Measurements from ENCODE around the gene UBE2V1.
"Not testable (repeated sequence)": the region's sequence is repeated elsewhere in the genome, so short reads cannot be mapped to it uniquely, and the experiment has no call there.

The UBE2V1 gene

GRCh38 chr20:50112512-50113419 is at the start of gene UBE2V1:
UBE2V1 (minus strand) TSS chr20:50113150; CDS start chr20:50113128, 22 bp downstream.
- peak; percentile 79 to 83 for DNase-seq (ENCODE audit: low read depth in 2 of 2)

DNA sequence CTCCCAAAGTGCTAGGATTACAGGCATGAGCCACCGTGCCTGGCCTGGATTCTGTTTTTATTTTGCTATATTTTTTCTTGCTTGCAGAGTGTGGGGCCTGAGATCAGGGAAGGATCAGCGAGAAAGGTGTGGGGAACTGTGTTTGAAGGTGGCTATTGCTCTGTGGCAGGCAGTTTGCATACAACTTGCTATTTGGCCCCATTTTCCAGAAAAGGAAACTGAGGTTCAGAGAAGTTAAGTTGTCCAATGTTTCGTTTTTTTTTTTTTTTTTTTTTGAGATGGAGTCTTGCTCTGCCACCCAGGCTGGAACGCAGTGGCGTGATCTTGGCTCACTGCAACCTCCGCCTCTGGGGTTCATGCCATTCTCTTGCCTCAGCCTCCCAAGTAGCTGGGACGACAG is 48.5 kb upstream of the UBE2V1 start:
- not testable (repeated sequence) for DNase-seq (ENCODE audit: low read depth in 2 of 2)

DNA sequence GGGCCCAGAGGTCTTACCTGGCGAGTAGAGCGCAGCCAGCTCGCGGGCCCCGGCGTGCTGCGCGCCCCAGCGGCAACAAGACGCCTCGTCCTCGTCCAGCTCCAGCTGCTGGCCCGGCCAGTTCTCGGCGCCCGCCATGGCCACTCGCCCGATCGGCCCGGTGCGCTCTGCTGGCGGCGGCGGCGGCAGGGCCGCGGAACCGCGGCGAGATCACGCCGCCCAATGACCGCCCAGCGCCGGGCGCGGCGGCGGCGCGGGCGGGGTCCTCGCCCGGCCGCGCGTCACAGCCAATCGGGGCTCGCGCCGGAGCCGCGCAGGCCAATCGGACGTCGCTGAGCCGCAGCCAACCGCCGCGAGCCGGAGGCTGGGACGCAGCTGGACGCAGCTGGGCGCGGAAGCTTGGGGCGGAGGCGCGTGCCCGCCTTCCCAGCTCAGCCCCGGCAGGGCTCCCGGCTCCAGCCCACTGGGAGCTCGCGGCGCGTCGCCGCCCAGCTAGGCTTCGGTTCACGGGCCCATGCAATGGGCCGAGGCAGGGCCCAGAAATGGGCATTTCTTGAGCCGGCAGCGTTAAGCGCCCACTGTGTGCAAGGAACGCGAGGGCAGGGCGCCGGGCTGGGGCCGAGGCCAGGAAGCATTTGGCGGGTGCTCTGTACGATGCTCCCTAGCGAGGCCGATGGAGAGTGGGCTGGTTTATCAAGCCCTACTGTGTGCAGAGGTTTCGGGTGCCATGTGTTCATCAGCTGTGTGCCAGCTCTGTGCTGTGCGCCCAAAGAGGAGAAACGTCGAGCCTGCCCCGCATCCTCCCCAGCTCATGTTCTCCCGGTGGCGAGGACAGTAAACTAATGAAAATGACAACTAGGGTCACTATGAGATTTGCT is 40.8 kb upstream of the UBE2V1 start, which contains the start of gene PEDS1:
TSS of gene PEDS1 (minus strand) at position 224 of the 878 bp plus-strand sequence. CDS start at position 138, 86 bp downstream.
- peak; percentile 66 to 80 for DNase-seq (ENCODE audit: low read depth in 2 of 2)

DNA sequence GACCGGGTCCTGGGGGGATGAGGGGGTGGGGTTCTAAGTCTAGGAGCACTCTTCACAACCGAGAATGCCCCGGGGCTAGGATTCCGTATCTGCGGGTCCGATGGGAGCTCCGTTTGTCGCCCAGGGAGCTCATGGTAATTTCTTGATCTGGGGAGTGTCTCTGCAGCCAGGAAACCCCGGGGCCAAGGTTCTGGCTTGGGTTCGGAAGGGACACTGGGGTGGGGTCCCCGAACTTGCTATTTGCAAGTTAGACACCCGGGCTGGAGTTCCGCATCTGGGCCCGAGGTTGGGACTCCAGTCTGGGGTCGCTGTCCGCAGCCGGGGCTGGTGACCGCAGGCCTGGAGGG is 40.2 kb upstream of the UBE2V1 start:
- DNase-seq (ENCODE audit: low read depth in 2 of 2) = no peak

- DNase-seq (ENCODE audit: low read depth in 2 of 2) = no peak
These were observed 39.6 kb upstream of the UBE2V1 start for GRCh38 chr20:50152394-50153152.

DNA sequence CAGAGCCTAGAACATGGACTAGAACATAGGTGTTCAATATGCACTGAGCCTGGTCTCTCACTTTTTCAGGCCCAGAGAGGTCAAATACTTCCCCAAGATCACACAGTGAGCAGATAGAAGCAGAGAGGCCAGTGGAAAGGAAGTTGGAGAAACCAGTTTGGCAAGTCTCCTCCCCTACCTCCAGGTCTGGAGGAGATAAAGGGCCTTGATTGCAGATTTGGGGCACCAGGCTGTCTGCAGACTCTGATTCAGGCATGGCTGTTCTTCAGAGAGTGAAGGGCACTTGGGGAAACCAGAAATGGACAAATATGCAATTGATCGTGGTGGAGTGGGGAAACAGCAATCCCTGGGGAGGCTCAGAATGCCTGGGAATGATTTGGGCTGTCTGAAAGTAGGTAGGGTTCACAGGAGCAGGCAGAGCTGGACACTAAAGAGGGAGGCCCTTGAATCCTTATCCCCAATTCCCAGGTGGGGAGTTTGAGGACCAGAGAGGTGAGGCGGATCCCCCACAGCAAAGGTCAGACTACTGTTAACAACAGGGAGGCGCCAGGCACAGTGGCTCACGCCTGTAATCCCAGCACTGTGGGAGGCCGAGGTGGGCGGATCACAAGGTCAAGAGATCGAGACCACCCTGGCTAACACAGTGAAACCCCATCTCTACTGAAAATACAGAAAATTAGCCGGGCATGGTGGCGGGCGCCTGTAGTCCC is 38.2 kb upstream of the UBE2V1 start:
- DNase-seq (ENCODE audit: low read depth in 2 of 2) = no peak

GRCh38 chr20:50149481-50150254 is 36.7 kb upstream of the UBE2V1 start:
- DNase-seq (ENCODE audit: low read depth in 2 of 2) = no peak

GRCh38 chr20:50146732-50147662 is 34.0 kb upstream of the UBE2V1 start:
- DNase-seq (ENCODE audit: low read depth in 2 of 2) = peak; percentile 53 to 73

- no peak for DNase-seq (ENCODE audit: low read depth in 2 of 2)
These were observed 33.3 kb upstream of the UBE2V1 start for GRCh38 chr20:50146214-50146613.

GRCh38 chr20:50145566-50145965 is 32.6 kb upstream of the UBE2V1 start:
- DNase-seq (ENCODE audit: low read depth in 2 of 2) = no peak

DNA sequence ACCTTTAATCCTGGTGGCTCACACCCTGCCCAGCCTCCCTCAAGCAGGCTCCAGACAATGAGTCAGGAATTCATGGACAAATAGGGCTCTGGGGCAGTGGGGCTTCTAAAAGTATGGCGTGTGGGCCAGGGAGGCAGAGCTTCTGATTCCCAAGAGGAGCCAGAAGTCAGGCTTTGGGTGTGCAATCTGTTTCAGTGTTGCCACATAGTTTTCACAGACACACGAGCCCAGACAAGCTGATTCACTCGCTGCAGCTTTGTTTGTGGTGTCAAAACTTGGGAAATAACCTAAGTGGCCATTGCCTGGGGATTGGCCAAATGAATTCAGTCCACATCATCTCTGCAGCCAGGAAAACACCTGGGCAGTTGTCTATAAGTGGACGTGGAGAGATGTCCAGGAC is 31.4 kb upstream of the UBE2V1 start:
- DNase-seq (ENCODE audit: low read depth in 2 of 2) = no peak

- no peak for DNase-seq (ENCODE audit: low read depth in 2 of 2)
These were observed 29.9 kb upstream of the UBE2V1 start for GRCh38 chr20:50142812-50143211.

DNA sequence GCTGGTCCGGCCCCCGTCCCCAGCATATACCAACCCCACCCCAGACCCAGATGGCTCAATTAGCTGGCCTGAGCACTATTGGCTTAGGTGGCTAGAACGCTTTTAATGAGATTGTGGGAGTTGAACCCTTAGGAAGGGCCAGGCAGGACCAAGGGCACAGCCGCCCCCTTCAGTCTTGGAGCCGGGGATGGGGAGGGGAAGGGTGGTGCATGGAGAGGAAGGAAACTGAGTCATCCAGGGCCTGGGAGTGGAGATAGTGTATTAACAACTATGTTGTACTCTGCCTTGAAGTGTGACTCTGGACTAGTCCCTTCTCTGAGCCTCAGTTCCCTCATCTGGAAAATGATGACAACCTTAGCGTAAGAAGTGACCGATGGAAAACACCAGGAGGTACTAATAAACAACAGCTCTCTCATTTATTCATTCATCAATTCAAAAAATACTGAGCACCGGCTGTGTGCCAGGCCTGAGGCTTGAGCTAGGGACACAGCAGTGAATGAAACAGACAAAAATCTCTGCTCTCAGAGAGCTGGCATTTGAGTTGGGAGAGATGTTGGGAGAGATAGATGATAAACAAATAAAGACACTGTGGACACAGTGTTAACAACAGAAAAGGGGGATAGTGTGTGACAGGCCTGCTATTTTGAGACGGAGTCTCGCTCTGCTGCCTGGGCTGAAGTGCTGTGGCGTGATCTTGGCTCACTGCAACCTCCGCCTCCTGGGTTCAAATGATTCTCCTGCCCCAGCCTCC is 29.0 kb upstream of the UBE2V1 start:
- no peak for DNase-seq (ENCODE audit: low read depth in 2 of 2)

GRCh38 chr20:50141018-50141675 is 28.2 kb upstream of the UBE2V1 start:
- DNase-seq (ENCODE audit: low read depth in 2 of 2) = no peak

- no peak for DNase-seq (ENCODE audit: low read depth in 2 of 2)
These were observed 27.4 kb upstream of the UBE2V1 start for GRCh38 chr20:50140339-50140859.

DNA sequence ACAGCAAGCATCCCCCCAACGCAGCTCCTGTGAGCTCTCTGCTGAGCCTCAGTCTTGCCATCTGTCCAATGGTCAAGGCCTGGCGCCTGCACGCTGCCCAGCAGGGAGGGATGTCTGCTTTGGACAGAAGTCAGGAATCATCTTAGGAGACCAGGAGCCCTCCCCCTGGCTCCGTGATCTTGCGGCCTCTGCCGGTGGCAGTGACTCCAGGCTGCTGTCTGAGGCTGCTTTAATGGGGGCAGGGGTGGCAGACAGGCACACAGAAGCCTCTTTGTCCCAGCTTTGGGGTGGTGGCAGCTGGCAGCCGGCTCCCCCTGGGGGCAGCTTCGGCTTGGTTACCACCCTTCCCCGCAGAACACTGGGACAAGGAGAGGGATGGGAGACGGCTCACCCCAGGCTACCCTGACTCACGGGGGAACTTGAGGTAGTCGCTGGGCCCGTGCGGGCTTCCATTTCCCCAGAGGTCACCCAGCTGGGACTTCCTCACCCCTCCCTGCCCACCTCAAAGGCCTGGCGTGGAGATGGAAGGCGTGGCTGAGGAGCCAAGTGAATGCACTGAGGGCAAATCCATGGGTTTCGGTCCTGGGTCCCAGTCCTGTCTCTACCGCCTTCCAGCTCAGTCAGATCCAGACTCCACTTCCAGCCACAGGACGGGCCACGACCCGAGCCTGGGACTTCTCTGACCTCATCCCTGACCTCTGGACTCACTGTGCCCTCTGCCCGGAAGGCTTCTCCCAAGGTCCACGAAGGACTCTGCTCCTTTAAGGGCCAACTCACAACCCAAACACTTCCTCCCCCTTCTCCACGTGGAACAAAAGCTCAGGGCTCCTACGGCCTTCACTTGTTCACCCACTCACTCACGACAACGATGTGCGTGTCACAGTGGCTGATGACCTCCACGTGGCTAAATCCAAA is 25.8 kb upstream of the UBE2V1 start:
- no peak for DNase-seq (ENCODE audit: low read depth in 2 of 2)

DNA sequence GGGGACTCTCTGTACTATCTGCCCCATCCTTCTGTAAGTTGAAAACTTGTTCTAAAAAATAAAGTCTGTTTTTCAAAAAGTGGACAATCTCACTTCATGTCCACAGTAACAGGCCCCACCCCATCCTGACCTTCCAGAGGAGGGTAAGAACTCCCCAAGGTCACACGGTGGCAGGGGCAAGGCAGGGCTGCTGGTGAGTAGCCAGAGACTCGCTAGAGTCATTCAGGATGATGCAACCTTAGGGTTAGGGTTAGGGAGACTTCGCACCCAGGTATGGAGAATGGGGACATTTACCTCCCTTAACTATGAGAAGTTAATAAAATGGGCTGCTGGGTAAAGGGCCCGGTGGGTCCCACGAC is 25.1 kb upstream of the UBE2V1 start:
- DNase-seq (ENCODE audit: low read depth in 2 of 2) = no peak
